GM23338 (cell line): Measurements from ENCODE around the gene PRR12. TPM values are rescaled to one million over a fixed set of nuclear protein-coding genes. Genes with fewer than 3 reads are reported as not detected.

Experiments
- ATAC-seq: fragments of 200-7000 bp; cut with Tn5 transposase; 3 replicates; pipeline ENCODE4 v1.9.1; 2020
- DNase-seq: peaks from one replicate; pipeline ENCODE4 v3.0.0-alpha.2; 2015; ENCODE audit warnings: low spot score
- H2AFZ ChIP-seq: fragments of 200-600 bp; sonication (generic); 2 replicates; pipeline ENCODE4 v1.8.0; 2016; ENCODE audit warnings: antibody characterized with exemption, mild to moderate bottlenecking, moderate library complexity
- H3F3A ChIP-seq: fragments of 200-600 bp; sonication (generic); replicated peaks from 2 replicates; pipeline ENCODE4 v1.8.0; 2017; ENCODE audit warnings: antibody characterized with exemption, mixed run types, low read depth
- H3K27ac ChIP-seq: fragments of 200-600 bp; sonication (generic); 2 replicates; pipeline ENCODE4 v1.6.1; 2016; ENCODE audit warnings: low read depth
- H3K27me3 ChIP-seq: fragments of 200-600 bp; sonication (generic); 2 replicates; pipeline ENCODE4 v1.8.0; 2016; ENCODE audit warnings: mild to moderate bottlenecking, mixed run types, moderate library complexity; ENCODE audit not compliant: insufficient read depth
- H3K36me3 ChIP-seq: fragments of 200-600 bp; sonication (generic); 2 replicates; pipeline ENCODE4 v1.8.0; 2016; ENCODE audit warnings: mild to moderate bottlenecking; ENCODE audit not compliant: insufficient read depth
- H3K4me1 ChIP-seq: fragments of 200-600 bp; sonication (generic); 2 replicates; pipeline ENCODE4 v1.8.0; 2016; ENCODE audit warnings: mild to moderate bottlenecking, moderate library complexity; ENCODE audit not compliant: insufficient read depth
- H3K4me2 ChIP-seq: fragments of 200-600 bp; sonication (generic); 2 replicates; pipeline ENCODE4 v1.7.1; 2017; ENCODE audit warnings: mixed run types
- H3K4me3 ChIP-seq: fragments of 200-600 bp; sonication (generic); 2 replicates; pipeline ENCODE4 v1.6.1; 2016; ENCODE audit warnings: mixed run types
- H3K79me2 ChIP-seq: fragments of 200-600 bp; sonication (generic); replicated peaks from 2 replicates; pipeline ENCODE4 v1.8.0; 2017; ENCODE audit warnings: mild to moderate bottlenecking; ENCODE audit not compliant: insufficient read depth
- H3K9me2 ChIP-seq: fragments of 200-600 bp; sonication (generic); 2 replicates; pipeline ENCODE4 v1.8.0; 2017; ENCODE audit not compliant: insufficient read depth
- H4K20me1 ChIP-seq: fragments of 200-600 bp; sonication (generic); replicated peaks from 2 replicates; pipeline ENCODE4 v1.8.0; 2017; ENCODE audit warnings: mild to moderate bottlenecking; ENCODE audit not compliant: insufficient read depth
- H3K27ac Mint-ChIP-seq: 2 replicates; pipeline ENCODE4 v1.8.0; 2020; ENCODE audit warnings: inconsistent platforms, mild to moderate bottlenecking, moderate library complexity, mixed read lengths
- H3K27me3 Mint-ChIP-seq: 3 replicates; pipeline ENCODE4 v1.8.0; 2022; ENCODE audit warnings: low read depth, mild to moderate bottlenecking, moderate library complexity, mixed read lengths, inconsistent platforms; ENCODE audit not compliant: insufficient read depth, poor library complexity
- H3K36me3 Mint-ChIP-seq: 3 replicates; pipeline ENCODE4 v1.8.0; 2021; ENCODE audit warnings: low read depth, mild to moderate bottlenecking, inconsistent platforms, moderate library complexity, mixed read lengths
- H3K4me1 Mint-ChIP-seq: 3 replicates; pipeline ENCODE4 v1.8.0; 2020; ENCODE audit warnings: mild to moderate bottlenecking, inconsistent platforms, mixed read lengths
- H3K4me3 Mint-ChIP-seq: 3 replicates; pipeline ENCODE4 v1.8.0; 2021; ENCODE audit warnings: moderate library complexity, mild to moderate bottlenecking, inconsistent platforms, mixed read lengths
- H3K9me3 Mint-ChIP-seq: 3 replicates; pipeline ENCODE4 v1.8.0; 2020; ENCODE audit warnings: moderate library complexity, mild to moderate bottlenecking, inconsistent platforms, mixed read lengths
- CREB1 ChIP-seq: fragments of 250-450 bp; sonication (Bioruptor Pico); IDR thresholded peaks from 2 replicates; pipeline ENCODE4 v1.5.0; 2020; ENCODE audit warnings: low read depth, mild to moderate bottlenecking, moderate library complexity
- EZH2 ChIP-seq: fragments of 200-600 bp; sonication (generic); IDR thresholded peaks from one replicate; pipeline ENCODE4 v1.8.0; 2017; ENCODE audit warnings: antibody characterized with exemption, mild to moderate bottlenecking, low read depth; ENCODE audit not compliant: unreplicated experiment
- JUNB ChIP-seq: IDR thresholded peaks from one replicate; pipeline ENCODE4 v1.6.1; 2016; ENCODE audit warnings: antibody characterized with exemption; ENCODE audit not compliant: unreplicated experiment
- NANOG ChIP-seq: IDR thresholded peaks from 2 replicates; pipeline ENCODE4 v1.6.1; 2016; ENCODE audit warnings: antibody characterized with exemption, borderline replicate concordance
- ZNF114 ChIP-seq: fragments of 250-450 bp; sonication (Bioruptor Pico); IDR thresholded peaks from 2 replicates; pipeline ENCODE4 v1.5.0; 2020; ENCODE audit warnings: mild to moderate bottlenecking, moderate library complexity
- ZNF462 ChIP-seq: fragments of 250-450 bp; sonication (Bioruptor Pico); IDR thresholded peaks from 2 replicates; pipeline ENCODE4 v1.5.0; 2020; ENCODE audit warnings: mild to moderate bottlenecking, moderate library complexity
- polyA plus RNA-seq: library from polyadenylated mRNA; unstranded; fragments of >200 nt; fragmentation: Nextera tagmentation; extraction: Ambion mirVana; gene quantifications from 2 replicates; pipeline ENCODE4 v1.2.1, GENCODE V29; 2016
- total RNA-seq: library from RNA; depleted of rRNA; stranded (reverse); fragments of >200 nt; shearing (Covaris generic); gene quantifications from 2 replicates; pipeline ENCODE4 v1.2.3, GENCODE V29; 2014
- TF ChIP-seq, protein P1 (sequence below): IDR thresholded peaks from one replicate; pipeline ENCODE4 v1.6.1; 2018; ENCODE audit warnings: antibody characterized with exemption; ENCODE audit not compliant: unreplicated experiment
- TF ChIP-seq, protein P2 (sequence below), 2 experiments: fragments of 200-600 bp in 1 of 2; sonication (generic) in 1 of 2; conservative IDR thresholded peaks; 2 replicates each; pipeline versions ENCODE4 v1.5.1 to v1.6.1; 2016 to 2017; ENCODE audit warnings: antibody characterized with exemption in 2 of 2, low read depth in 2 of 2, mild to moderate bottlenecking in 2 of 2, moderate library complexity in 1 of 2

The PRR12 gene
- total and polyA plus RNA-seq, 2 experiments from 2014 or later = 8.6 to 41.6 TPM

GRCh38 chr19:49662011-49662410 is 71.0 kb downstream of the PRR12 start (continued):
- TF ChIP-seq, protein P1, sequence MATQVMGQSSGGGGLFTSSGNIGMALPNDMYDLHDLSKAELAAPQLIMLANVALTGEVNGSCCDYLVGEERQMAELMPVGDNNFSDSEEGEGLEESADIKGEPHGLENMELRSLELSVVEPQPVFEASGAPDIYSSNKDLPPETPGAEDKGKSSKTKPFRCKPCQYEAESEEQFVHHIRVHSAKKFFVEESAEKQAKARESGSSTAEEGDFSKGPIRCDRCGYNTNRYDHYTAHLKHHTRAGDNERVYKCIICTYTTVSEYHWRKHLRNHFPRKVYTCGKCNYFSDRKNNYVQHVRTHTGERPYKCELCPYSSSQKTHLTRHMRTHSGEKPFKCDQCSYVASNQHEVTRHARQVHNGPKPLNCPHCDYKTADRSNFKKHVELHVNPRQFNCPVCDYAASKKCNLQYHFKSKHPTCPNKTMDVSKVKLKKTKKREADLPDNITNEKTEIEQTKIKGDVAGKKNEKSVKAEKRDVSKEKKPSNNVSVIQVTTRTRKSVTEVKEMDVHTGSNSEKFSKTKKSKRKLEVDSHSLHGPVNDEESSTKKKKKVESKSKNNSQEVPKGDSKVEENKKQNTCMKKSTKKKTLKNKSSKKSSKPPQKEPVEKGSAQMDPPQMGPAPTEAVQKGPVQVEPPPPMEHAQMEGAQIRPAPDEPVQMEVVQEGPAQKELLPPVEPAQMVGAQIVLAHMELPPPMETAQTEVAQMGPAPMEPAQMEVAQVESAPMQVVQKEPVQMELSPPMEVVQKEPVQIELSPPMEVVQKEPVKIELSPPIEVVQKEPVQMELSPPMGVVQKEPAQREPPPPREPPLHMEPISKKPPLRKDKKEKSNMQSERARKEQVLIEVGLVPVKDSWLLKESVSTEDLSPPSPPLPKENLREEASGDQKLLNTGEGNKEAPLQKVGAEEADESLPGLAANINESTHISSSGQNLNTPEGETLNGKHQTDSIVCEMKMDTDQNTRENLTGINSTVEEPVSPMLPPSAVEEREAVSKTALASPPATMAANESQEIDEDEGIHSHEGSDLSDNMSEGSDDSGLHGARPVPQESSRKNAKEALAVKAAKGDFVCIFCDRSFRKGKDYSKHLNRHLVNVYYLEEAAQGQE = no peak

GRCh38 chr19:49663224-49663623 is 72.2 kb downstream of the PRR12 start:
- Mint-ChIP-seq H3K27me3 (peaks cover 29% of the 10 kb centered on the region), H3K27ac (no peak overlapping the region), H3K36me3 (peaks cover 58% of the 10 kb centered on the region), H3K4me1 (peaks cover 17% of the 10 kb centered on the region), H3K9me3 (peaks cover 16% of the 10 kb centered on the region), H3K4me3 (peak overlapping the region; percentile 55)
- H3K27ac ChIP-seq = 0 out of 2 replicates have a peak overlapping the region, but pooled peaks have one; percentile 88
- no peaks in the 10 kb centered on the region for H3K9me2 ChIP-seq
- no peak overlapping the region for H2AFZ ChIP-seq
- peak overlapping the region; percentile 99; the same call in 1 of the 2 replicates for H3K4me2 ChIP-seq
- peaks cover 22% of the 10 kb centered on the region for H4K20me1 ChIP-seq
- peaks cover 9% of the 10 kb centered on the region for H3K4me1 ChIP-seq
- peaks cover 16% of the 10 kb centered on the region for H3K36me3 ChIP-seq
- peaks cover 29% of the 10 kb centered on the region for H3F3A ChIP-seq
- ATAC-seq (no peak), DNase-seq (no peak)
- H3K79me2 ChIP-seq = peaks cover 36% of the 10 kb centered on the region
- H3K27me3 ChIP-seq = no peaks in the 10 kb centered on the region
- no peak overlapping the region; the same call in 1 of the 2 replicates for H3K4me3 ChIP-seq
- TF ChIP-seq EZH2 = no peak
- TF ChIP-seq, protein P2, sequence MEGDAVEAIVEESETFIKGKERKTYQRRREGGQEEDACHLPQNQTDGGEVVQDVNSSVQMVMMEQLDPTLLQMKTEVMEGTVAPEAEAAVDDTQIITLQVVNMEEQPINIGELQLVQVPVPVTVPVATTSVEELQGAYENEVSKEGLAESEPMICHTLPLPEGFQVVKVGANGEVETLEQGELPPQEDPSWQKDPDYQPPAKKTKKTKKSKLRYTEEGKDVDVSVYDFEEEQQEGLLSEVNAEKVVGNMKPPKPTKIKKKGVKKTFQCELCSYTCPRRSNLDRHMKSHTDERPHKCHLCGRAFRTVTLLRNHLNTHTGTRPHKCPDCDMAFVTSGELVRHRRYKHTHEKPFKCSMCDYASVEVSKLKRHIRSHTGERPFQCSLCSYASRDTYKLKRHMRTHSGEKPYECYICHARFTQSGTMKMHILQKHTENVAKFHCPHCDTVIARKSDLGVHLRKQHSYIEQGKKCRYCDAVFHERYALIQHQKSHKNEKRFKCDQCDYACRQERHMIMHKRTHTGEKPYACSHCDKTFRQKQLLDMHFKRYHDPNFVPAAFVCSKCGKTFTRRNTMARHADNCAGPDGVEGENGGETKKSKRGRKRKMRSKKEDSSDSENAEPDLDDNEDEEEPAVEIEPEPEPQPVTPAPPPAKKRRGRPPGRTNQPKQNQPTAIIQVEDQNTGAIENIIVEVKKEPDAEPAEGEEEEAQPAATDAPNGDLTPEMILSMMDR (conservative IDR thresholded peaks at IDR 0.05; ENCODE audit: low read depth in 2 of 2) = no peak
- no peak for TF ChIP-seq JUNB
- TF ChIP-seq CREB1 (CRISPR knock-in tag) = no peak
- TF ChIP-seq, protein P1 = no peak
- TF ChIP-seq ZNF462 (CRISPR knock-in tag) = no peak
- TF ChIP-seq ZNF114 (CRISPR knock-in tag) = no peak
- TF ChIP-seq NANOG = no peak
